Uterus (tissue), 4 donors: ENCODE measurements around the gene KRTAP25-1. TPM values are rescaled to one million over a fixed set of nuclear protein-coding genes. Genes with fewer than 3 reads are reported as not detected.

Experiments used
- DNase-seq, 2 donors: peaks; one replicate each; pipeline ENCODE4 v3.0.0-alpha.2; 2019 to 2020
- H3K27ac ChIP-seq, 2 donors: fragments of 200-600 bp; sonication (generic); 1 replicate in 1 of 2; 2 replicates in 1 of 2; pipeline ENCODE4 v1.5.1; 2016 to 2018
- H3K27me3 ChIP-seq, 2 donors: fragments of 200-600 bp; sonication (generic); one replicate each; pipeline ENCODE4 v1.5.1; 2018 to 2019; ENCODE audit warnings: control low read depth in 1 of 2
- H3K36me3 ChIP-seq, 2 donors: fragments of 200-600 bp; sonication (generic); one replicate each; pipeline ENCODE4 v1.5.1; 2019; ENCODE audit warnings: control low read depth in 1 of 2
- H3K4me1 ChIP-seq, 2 donors: fragments of 200-600 bp; sonication (generic); one replicate each; pipeline ENCODE4 v1.5.1; 2018 to 2019; ENCODE audit warnings: control low read depth in 1 of 2
- H3K4me3 ChIP-seq, 2 donors: fragments of 200-600 bp; sonication (generic); 1 replicate in 1 of 2; 2 replicates in 1 of 2; pipeline ENCODE4 v1.5.1; 2018 to 2019; ENCODE audit warnings: mild to moderate bottlenecking in 1 of 2
- H3K9me3 ChIP-seq, 2 donors: fragments of 200-600 bp; sonication (generic); one replicate each; pipeline ENCODE4 v1.5.1; 2019; ENCODE audit warnings: control low read depth in 1 of 2
- POLR2A ChIP-seq, 2 donors: fragments of 450-650 bp; IDR thresholded peaks; one replicate each; pipeline ENCODE4 v1.6.1; 2016; ENCODE audit warnings: antibody characterized with exemption in 2 of 2, mild to moderate bottlenecking in 1 of 2, moderate library complexity in 1 of 2
- intact Hi-C: fragments of 100-400 bp; cut with DNase I; formaldehyde crosslinking; loops from one replicate; pipeline ENCODE4 v1.15.1; 2023; ENCODE audit warnings: low total_unique reads
- total RNA-seq, 4 donors: library from RNA; depleted of rRNA in 3 of 4; stranded (reverse); fragments of >200 nt in 3 of 4; gene quantifications; one replicate each; pipeline versions ENCODE4 v1.1.0 to v1.2.4, GENCODE V29; 2014 to 2023
- donor health status: DM: yes; HTN: yes; CAD: no.

Gene KRTAP25-1
- total RNA-seq, 4 donors from 2014 or later: not detected

GRCh38 chr21:30240661-30241060, 48.7 kb downstream of the KRTAP25-1 start:
- Histone ChIP-seq H3K27ac (no peak overlapping the region), H3K27me3 (no peaks in the 10 kb centered on the region), H3K4me1 (no peaks in the 10 kb centered on the region), H3K36me3 (no peaks in the 10 kb centered on the region), H3K4me3 (no peak overlapping the region), H3K9me3 (no peaks in the 10 kb centered on the region)
- DNase-seq: no peak
- no peak for TF ChIP-seq POLR2A (IDR thresholded peaks at IDR 0.05)
- intact Hi-C loops: no loop called here

Other genes starting within 250 kb of the KRTAP25-1 start
- gene CLDN17, start 122.7 kb downstream of the KRTAP25-1 start, total RNA-seq: not detected
- not detected for gene CLDN8, start 73.4 kb downstream of the KRTAP25-1 start, total RNA-seq
- gene KRTAP24-1, start 6.6 kb downstream of the KRTAP25-1 start, total RNA-seq: not detected
- not detected for gene KRTAP26-1, start 30.8 kb upstream of the KRTAP25-1 start, total RNA-seq
- gene KRTAP27-1, start 48.2 kb upstream of the KRTAP25-1 start, total RNA-seq: not detected
- not detected for gene KRTAP23-1, start 59.1 kb upstream of the KRTAP25-1 start, total RNA-seq
- gene KRTAP13-2, start 82.8 kb upstream of the KRTAP25-1 start, total RNA-seq: not detected
- gene KRTAP13-1, start 106.5 kb upstream of the KRTAP25-1 start, total RNA-seq: not detected
- not detected for gene KRTAP13-3, start 136.4 kb upstream of the KRTAP25-1 start, total RNA-seq
- gene KRTAP13-4, start 140.7 kb upstream of the KRTAP25-1 start, total RNA-seq: not detected
- not detected for gene KRTAP15-1, start 150.8 kb upstream of the KRTAP25-1 start, total RNA-seq
- not detected for gene KRTAP19-1, start 190.9 kb upstream of the KRTAP25-1 start, total RNA-seq
- not detected for gene KRTAP19-2, start 197.9 kb upstream of the KRTAP25-1 start, total RNA-seq
- not detected for gene KRTAP19-3, start 202.5 kb upstream of the KRTAP25-1 start, total RNA-seq
- gene KRTAP19-4, start 207.7 kb upstream of the KRTAP25-1 start, total RNA-seq: not detected
- not detected for gene KRTAP19-5, start 212.6 kb upstream of the KRTAP25-1 start, total RNA-seq